GM21423 (cell line): Measurements from ENCODE around the gene MED23.

ENCODE experiments used
- ATAC-seq: cut with Tn5 transposase; IDR thresholded peaks from one replicate; pipeline ENCODE4 v1.9.1; 2021; ENCODE audit warnings: mild to moderate bottlenecking, moderate library complexity; ENCODE audit not compliant: unreplicated experiment

MED23 gene, protein sequence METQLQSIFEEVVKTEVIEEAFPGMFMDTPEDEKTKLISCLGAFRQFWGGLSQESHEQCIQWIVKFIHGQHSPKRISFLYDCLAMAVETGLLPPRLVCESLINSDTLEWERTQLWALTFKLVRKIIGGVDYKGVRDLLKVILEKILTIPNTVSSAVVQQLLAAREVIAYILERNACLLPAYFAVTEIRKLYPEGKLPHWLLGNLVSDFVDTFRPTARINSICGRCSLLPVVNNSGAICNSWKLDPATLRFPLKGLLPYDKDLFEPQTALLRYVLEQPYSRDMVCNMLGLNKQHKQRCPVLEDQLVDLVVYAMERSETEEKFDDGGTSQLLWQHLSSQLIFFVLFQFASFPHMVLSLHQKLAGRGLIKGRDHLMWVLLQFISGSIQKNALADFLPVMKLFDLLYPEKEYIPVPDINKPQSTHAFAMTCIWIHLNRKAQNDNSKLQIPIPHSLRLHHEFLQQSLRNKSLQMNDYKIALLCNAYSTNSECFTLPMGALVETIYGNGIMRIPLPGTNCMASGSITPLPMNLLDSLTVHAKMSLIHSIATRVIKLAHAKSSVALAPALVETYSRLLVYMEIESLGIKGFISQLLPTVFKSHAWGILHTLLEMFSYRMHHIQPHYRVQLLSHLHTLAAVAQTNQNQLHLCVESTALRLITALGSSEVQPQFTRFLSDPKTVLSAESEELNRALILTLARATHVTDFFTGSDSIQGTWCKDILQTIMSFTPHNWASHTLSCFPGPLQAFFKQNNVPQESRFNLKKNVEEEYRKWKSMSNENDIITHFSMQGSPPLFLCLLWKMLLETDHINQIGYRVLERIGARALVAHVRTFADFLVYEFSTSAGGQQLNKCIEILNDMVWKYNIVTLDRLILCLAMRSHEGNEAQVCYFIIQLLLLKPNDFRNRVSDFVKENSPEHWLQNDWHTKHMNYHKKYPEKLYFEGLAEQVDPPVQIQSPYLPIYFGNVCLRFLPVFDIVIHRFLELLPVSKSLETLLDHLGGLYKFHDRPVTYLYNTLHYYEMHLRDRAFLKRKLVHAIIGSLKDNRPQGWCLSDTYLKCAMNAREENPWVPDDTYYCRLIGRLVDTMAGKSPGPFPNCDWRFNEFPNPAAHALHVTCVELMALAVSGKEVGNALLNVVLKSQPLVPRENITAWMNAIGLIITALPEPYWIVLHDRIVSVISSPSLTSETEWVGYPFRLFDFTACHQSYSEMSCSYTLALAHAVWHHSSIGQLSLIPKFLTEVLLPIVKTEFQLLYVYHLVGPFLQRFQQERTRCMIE (N-terminal part only)

DNA sequence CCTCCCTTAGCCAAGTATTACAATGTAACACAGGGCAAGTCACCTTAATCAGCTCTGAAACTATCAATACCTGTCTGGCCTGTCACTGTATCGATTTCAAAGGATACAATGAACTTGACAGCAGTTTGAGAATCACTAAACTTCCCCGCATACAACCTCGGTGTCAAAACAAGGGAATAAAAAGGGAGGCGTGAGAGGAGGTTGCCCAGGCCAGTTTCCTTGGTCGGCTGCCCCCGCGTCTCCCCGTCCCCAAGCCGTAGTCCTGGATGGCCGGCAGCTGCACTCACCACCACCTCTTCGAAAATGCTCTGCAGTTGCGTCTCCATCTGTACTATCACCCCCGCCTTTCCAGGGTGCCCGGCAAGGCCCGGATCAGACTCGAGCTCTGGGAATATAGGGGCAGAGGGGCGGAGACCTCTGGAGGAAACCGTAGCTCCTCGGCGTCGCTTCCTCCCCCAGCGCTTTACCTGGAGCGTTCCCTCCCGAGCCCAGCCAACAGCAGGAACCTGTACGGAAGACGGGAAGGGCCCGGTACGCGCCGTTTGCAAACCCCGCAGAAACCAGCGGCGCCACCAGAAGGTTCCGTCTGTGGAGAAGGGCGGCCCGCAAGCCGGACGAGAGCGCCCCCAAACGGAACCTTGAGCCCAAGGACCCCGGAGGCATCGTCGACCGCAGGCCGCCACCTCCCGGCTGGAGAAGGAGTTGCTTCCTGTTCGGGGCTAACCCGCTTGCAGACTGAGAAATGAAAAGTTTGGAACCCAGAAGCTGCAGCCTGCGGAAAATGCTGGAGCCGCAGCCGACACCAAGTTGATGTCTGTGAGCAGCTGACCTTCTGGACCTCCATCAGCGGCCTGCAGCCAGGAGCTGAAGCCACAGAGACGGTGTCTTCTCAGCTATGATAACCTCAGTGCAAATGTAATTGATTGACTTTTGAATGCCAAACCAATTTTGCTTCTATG, at the start of gene MED23:
Gene MED23, minus strand, starts transcription at position 519 of the 959 bp plus-strand sequence. Its CDS starts 193 bp downstream, at position 326.
- peak; percentile 96 for ATAC-seq

DNA sequence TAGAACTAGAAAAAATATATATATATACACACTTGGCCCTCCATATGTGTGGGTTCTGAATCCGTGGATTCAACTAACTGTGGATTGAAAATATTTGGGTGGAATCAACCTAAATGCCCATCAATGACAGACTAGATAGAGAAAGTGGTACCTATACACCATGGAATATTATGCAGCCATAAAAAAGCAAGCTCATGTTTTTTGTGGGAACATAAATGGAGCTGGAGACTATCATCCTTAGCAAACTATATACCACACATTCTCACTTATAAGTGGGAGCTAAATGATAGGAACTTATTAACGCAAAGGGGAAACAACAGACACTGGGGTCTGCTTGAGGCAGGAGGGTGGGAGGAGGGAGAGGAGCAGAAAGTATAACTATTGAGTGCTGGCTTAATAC, 45.1 kb upstream of the MED23 start:
- ATAC-seq: no peak

DNA sequence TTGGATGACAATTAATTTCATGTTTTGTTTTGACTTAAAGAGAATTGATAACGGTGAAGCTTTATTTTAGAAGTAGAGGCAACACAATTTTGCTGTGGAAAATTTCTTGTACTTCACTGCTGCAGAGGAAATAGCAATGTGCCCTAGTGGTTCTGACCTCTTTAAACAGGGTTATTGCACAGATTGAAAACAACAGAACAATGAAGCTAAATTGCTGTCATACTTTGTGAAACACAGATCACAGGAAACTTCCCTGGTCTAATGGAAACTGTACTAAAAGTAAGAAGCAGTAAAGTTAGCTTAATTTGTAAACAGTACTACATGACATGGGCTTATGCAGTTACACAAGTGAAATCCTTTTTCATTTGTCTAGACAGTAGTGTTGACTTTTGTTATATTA, 41.8 kb upstream of the MED23 start:
- no peak for ATAC-seq

DNA sequence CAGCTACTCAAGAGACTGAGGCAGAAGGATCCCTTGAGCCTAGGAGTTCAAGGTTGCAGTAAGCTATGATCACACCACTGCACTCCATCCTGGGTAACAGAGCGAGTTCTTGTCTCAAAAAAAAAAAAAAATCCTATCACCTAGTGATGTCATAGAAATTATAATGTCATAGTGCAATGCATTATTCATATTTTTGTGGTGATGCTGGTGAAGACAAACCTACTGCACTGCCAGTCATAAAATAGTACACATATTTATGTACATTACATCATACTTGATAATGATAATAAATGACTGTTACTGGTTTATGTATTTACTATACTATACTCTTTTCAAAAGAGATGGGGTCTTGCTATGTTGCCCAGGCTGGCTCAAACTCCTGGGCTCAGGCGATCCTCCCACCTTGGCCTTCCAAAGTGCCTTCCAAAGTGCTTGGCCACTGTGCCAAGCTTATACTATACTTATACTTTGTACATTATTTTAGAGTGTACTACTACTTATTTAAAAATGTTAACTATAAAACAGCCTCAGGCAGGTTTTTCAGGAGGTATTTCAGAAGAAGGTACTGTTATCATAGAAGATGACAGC, 35.6 kb upstream of the MED23 start:
- no peak for ATAC-seq

DNA sequence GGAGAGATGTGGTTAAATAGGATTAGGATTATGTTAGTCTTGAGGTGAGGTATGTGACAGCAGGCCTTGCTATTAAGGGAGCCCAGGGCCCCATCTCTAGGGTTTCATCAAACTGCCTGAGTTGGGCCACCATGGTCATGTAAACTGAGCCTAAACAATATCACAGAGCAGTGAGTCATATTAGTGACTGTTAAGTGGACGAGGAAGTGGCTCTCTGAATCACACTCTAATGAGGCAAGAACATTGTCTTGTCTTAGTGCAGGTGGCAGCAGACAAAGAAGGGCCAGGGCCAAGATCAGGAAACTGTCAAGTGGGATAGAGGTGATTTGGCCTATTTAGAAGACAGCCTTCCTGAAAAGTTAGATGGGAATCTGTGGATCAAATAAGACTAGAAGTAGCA, 32.2 kb upstream of the MED23 start:
- ATAC-seq: no peak

DNA sequence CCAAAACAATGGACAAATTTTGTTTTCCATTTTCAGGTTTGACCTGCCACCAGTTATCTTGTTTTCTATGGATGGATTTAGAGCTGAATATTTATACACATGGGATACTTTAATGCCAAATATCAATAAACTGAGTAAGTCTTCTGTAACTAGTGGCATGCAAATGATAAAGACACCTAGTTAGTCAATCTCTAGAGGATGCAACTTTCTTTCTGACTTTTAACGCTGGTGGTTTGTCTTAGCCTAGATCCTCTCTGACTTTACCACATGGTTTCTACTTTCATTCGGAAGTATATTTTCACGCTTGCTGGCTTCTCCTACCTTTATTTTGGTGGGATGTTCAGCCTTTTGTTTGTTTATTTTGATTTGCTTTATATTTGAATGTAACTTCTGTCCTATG, 30.2 kb upstream of the MED23 start:
- no peak for ATAC-seq

DNA sequence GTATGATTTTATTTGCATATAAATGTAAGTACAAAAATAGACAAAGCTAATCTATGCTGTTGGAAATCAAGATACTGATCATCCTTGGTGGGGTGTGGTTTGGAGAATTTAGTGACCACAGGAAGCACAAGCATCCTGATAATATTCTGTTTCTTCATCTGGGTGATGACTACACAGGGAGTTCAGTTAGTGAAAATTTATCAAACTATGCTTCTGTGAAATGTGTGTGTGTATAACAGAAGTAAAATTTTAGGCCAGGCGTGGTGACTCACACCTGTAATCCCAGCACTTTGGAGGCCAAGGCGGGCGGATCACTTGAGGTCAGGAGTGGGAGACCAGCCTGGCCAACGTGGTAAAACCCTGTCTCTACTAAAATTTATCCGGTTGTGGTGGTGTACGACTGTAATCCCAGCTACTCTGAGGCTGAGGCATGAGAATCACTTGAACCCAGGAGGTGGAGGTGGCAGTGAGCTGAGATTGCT, 29.6 kb upstream of the MED23 start:
- ATAC-seq: no peak

DNA sequence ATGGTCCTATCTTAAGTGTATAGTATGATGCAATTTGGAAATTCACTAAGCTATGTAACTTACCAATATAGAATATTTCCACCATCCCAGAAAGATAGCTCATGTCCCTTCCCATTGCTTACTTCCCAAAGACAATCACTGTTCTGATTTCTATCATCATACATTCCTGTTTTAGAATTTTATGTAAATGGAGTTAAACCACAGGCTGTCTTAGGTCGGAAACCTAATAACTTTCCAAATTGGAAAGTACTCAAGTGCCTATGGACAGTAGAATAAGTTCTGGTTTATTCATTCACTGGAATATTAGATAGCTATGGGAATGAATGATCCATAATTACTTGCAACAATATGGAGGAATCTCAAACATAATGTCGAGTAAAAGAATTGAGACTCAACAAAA, 29.2 kb upstream of the MED23 start:
- ATAC-seq: no peak

DNA sequence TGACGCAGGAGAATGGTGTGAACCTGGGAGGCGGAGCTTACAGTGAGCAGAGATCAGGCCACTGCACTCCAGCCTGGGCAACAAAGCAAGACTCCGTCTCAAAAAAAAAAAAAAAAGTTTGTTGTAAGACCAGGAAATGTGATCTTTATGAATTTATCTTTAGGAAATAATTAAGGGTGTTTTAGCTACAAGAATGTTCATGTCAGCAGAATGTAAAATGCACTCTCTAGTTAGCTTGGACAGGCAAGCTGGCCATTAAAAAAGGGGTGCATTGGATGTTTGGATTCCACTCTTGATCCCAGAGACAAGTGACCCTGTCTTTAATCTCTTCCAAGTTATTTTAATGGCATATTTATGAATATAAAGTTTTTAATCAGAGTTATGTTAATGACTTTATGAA, 28.6 kb upstream of the MED23 start:
- no peak for ATAC-seq

DNA sequence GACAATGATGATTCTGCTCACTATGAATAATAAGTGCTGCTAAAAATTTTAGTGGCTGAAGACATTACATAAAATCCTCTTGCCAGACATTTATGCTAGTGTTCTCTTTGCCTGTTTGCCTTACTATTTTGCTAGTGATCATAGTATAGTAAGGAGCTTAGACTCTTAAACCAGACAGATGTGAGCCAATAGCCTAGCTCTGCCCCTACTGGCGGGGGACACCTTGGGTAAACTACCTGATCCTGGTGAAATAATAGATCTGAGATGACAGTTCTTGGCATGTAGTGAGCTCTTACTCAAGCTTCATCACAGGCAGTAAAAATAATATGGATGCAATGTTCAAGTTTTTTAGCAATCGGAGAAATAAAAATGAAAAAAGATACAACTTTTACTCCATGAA, 27.9 kb upstream of the MED23 start:
- ATAC-seq: no peak

DNA sequence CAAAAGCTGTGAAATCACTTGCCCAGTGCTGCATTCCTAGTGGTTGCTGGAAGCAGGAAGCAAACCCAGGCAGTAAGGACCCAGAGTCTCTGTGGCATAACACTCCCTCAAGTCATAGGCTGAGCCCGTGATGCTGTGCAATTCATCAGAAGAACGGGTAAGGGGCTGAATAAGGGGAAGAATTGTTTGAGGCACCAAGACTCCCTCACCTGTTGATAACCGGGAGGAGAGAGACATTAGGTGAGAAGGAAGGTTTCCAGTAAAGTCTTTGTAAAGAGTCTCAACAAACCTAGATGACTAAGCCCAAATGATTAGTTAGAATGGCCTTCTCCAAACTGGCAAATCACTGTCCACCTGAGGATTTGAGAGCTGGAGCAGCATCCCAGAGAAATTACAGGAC, 27.3 kb upstream of the MED23 start:
- ATAC-seq: no peak

DNA sequence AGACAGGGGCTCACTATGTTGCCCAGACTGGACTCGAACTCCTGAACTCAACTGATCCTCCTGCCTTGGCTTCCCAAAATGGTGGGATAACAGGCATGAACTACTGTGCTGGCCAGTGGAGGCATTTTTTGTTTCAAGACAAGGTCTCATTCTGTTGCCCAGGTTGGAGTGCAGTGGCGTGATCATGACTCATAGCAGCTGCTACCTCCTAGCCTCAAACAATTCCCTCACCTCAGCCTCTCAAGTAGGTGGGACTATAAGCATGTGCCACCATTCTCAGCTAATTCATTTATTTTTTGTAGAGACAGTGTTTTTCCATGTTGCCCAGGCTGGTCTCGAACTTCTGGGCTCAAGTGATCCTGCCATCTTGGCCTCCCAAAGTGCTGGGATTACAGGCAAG, 26.3 kb upstream of the MED23 start:
- no peak for ATAC-seq

DNA sequence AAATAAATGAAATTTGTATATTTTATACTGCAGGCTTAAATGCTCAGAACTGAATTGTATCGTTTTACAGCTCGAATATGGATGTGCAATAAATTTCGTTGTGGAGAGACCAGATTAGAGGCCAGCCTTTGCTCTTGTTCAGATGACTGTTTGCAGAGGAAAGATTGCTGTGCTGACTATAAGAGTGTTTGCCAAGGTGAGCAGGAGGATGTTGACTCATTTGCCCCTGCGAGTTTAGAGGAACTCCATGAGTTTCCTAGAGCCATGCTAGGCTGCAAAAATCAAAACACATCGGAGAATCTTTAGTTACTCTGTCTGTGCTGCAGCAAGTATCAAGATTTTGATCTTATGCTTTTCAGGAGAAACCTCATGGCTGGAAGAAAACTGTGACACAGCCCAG, 24.4 kb upstream of the MED23 start:
- no peak for ATAC-seq

DNA sequence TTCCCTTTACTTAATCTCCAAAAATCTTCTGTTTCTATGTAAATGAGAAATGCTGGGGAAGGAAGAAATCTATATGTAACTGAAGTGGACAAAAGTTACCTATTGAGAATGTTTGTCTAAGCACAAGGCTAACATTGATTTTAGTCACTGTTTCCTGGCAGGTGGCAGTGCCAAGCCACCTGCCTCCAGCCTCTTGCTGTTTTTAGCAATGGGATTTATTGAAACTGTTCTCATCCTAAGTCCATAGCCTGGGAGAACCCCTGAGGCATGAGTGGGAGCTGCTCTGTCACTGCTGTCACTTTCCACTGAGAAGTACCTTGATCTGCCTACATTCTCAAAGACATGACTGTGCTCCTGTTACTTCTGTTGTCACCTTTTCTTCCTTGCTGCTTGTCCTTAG, 23.7 kb upstream of the MED23 start:
- no peak for ATAC-seq

DNA sequence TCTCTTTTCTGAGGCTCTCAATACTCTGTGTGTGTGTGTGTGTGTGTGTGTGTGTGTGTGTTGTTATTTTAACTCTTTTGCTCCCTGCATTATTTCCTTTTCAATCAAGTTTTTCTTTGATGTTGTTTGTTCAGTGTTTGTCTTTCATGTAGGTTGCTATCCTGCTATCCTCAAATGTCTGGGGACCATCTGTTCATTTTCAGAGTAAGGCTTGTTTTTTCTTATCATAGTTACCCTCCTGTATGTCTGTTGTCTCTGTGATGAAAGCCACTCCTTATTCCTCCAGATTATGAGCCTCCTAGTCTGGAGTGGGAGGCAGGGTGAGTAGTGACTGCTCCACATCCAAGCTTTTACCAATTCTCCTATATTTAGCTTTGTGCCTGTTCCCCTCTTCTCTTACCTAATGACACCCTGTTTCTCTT, 18.2 kb upstream of the MED23 start:
- no peak for ATAC-seq

DNA sequence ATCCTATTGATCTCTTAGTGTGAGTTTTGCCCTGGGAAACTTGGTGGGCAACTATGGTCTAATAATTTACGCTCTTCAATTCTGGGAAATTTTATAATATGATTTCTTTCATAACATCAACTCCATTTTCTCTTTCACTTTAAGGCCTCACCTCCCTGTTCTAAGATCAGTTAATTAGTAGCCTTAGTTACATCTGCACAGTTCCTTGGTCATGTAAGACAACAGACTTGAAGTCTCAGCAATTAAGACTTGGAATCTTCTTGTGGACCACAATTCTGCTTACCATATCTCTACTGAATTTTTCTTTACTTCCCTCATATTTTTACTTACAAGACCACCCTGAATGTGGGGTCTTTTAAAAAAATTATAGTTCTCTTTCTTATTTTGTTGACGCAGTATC, 17.8 kb upstream of the MED23 start:
- ATAC-seq: no peak

DNA sequence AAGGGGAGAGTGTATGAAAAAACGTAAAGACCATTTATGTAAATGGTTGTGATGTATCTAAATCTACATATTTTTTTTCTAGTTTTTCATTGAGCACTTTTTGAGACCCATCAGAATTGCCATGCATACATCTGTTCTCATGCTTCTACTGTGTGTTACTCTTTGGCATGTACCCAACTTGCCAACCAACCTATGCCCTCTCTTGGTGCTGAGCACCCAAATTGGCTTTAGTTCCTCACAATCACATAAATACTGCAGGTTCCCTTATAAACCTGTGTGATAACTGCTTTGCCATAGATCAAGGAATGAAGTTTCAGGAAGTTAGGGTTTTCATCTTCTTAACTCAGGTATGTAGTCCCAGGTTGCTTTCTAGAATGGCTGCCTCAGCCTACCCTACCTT, 16.9 kb upstream of the MED23 start:
- ATAC-seq: no peak

DNA sequence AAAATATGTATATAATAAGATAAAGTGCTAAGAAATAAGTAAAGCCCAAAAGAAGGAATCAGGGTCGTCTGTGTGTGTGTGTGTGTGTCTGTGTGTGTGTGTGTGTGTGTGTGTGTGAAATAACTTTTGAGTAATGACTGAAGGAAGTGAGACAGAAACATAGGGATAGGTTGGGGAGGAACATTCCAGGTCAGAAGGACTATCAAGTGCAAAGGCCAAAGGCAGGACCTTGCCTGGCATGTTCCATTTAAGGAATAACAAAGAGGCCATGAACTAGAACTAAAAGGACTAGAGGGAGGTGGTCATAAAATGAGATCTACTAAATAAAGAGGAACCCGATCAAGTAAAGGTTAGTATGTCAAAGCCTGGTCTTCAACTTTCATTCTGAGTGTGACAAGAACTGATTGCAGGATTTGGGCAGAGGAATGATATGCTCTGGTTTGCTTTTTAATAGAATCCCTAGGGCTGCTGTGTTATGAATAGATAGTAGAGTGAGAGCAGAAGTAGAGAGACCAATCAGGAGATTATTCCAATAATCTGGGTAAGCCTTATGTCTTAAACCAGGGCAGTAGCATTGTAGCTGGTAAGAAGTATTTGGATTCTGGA, 15.9 kb upstream of the MED23 start:
- no peak for ATAC-seq

DNA sequence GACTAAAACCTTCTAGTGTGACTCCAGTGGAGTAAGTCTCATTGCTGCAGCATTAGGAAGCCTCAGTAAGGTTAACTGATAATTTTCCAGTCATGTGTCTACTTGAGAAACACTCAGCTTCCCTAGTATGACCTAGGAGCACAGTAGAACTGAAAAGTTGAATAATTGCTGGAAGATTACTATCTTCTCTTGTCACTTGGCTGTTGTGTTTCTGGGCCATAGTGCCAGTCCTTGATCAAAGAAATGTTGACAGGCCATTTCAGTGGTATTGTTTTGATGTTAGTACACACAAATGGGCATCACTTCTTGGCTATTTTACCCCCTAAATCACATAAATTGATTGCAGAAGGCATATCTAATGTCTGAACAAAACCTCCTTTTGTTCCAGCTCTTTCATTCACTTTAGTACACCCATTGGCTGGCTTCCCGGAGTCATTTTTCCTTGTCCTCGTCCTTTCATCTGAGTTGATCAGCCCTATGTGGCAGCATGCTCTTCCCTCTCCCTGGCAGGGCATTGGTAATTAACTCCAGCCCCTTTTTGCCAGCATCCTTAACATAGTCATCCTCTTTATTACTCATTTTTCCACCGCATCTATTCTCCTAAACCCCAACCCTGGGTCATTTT, 15.1 kb upstream of the MED23 start:
- no peak for ATAC-seq
